ENCODE data around the gene RBM15. TPM values are rescaled to one million over a fixed set of nuclear protein-coding genes. Genes with fewer than 3 reads are reported as not detected.

Gene RBM15
- total RNA-seq, 1 donor from 2014 or later, result 41.4 TPM

DNA sequence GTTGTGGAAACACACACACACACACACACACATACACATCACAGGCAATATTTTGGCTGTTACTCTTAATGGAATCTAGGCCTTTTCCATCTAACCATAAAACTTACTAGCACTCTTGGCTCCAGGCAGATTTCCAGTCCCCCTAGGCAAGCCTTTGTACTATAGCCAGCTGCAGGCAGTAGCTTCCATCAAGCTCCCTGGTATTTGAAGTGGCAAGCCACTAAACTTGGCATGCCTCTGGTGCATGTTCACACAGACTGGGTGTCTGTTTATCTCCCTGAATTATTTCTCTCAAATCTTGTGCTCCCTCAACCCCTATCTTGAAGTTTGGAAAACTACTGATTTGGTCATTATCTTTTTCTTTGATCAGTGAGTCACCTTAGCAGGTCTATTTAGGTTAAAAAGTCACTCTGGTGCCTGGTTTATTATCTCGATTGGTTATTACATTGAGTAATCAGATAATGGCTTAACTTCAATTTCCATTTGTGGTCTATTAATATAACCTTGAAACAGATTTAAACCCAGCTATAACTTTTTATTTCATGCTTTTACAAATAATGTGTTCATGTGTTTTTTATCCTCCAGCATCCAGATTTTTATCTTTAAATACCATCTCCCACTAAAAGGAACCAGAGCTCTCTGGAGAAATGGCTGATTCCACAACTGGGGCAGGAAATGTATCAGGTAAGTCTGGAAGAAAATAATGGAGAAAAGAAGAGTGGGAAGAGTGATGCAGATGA lies 2.7 kb upstream of the RBM15 start:
- Mint-ChIP-seq H3K27ac (peak overlapping the region; percentile 72), H3K27me3 (no peaks in the 10 kb centered on the region), H3K36me3 (peaks cover 9% of the 10 kb centered on the region), H3K4me1 (ENCODE audit: unreplicated experiment) (peaks cover 13% of the 10 kb centered on the region), H3K4me3 (peak overlapping the region; percentile 72), H3K9me3 (no peaks in the 10 kb centered on the region)
- no peak for DNase-seq (ENCODE audit: extremely low spot score, unreplicated experiment)
- TF ChIP-seq, protein P1, sequence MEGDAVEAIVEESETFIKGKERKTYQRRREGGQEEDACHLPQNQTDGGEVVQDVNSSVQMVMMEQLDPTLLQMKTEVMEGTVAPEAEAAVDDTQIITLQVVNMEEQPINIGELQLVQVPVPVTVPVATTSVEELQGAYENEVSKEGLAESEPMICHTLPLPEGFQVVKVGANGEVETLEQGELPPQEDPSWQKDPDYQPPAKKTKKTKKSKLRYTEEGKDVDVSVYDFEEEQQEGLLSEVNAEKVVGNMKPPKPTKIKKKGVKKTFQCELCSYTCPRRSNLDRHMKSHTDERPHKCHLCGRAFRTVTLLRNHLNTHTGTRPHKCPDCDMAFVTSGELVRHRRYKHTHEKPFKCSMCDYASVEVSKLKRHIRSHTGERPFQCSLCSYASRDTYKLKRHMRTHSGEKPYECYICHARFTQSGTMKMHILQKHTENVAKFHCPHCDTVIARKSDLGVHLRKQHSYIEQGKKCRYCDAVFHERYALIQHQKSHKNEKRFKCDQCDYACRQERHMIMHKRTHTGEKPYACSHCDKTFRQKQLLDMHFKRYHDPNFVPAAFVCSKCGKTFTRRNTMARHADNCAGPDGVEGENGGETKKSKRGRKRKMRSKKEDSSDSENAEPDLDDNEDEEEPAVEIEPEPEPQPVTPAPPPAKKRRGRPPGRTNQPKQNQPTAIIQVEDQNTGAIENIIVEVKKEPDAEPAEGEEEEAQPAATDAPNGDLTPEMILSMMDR (conservative IDR thresholded peaks at IDR 0.05), result no peak

DNA sequence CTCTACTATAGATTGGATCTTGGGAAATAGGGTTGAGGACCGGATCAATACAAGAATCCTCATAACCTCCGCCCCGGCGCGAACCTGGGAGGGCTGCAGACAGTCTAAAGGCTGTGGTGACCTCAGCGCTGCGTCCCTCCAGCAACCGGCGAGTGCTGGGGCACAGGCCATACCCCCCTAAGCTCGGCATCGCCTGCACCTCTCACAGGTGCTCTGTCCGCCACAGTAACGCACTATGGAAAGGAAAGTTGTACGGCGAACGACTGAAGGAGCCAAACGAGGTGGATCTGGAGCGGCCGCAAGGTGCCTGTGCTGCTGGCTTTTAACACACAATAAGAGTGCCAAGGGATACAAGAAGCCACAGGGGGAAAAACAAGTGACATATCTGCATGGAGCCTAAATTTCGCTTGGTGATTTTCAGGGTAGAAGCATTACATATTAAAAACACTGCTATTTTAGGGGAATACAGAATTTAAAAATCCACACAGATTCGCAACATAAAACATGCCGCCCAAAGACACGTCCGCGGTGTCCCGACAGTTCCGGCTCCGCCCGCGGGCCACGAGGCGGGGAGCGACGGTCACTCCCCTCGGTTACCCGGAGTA lies 1.4 kb upstream of the RBM15 start:
- no peaks in the 10 kb centered on the region for H3K27me3 Mint-ChIP-seq
- no peak overlapping the region for H3K27ac Mint-ChIP-seq
- H3K9me3 Mint-ChIP-seq, result no peaks in the 10 kb centered on the region
- no peak for DNase-seq (ENCODE audit: extremely low spot score, unreplicated experiment)
- H3K4me1 Mint-ChIP-seq (ENCODE audit: unreplicated experiment), result peaks cover 23% of the 10 kb centered on the region
- H3K36me3 Mint-ChIP-seq, result peaks cover 12% of the 10 kb centered on the region
- TF ChIP-seq, protein P1 (conservative IDR thresholded peaks at IDR 0.05), result no peak
- no peak overlapping the region for H3K4me3 Mint-ChIP-seq

DNA sequence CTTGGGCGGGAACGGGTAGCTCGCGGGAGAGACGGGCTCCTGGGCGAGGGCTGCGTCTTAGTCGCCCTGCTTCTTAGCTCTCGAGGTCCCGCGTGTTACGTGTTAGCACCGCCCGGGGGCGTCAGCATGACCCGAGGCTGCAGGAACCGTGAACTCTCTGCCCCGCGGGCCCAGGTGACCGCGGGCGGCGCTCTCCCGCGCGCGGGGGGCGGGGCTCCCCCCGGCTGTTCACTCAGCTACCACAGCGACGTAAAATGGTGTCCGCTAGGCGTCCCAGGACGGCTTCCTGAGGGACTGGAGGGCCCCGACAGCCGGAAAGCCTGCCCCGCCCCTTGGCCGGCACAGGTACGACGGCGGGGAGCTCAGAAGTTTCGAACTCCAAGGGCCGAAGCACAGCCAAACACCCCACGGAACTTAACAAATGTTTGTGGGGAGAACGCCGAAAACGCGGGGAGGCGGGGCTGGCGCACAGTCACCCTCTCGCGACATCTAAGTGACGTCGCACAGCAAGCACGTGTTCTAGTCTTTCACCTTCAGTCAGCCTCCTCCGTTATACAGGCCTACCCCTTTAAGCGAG lies 780 bp upstream of the RBM15 start:
- Mint-ChIP-seq H3K4me3 (no peak overlapping the region), H3K36me3 (peaks cover 15% of the 10 kb centered on the region), H3K27me3 (no peaks in the 10 kb centered on the region), H3K4me1 (ENCODE audit: unreplicated experiment) (peaks cover 29% of the 10 kb centered on the region), H3K9me3 (no peaks in the 10 kb centered on the region), H3K27ac (no peak overlapping the region)
- TF ChIP-seq, protein P1 (conservative IDR thresholded peaks at IDR 0.05), result peak; percentile 77
- peak; percentile 94 for DNase-seq (ENCODE audit: extremely low spot score, unreplicated experiment)

- Mint-ChIP-seq H3K27me3 (no peaks in the 10 kb centered on the region), H3K36me3 (peaks cover 25% of the 10 kb centered on the region), H3K9me3 (no peaks in the 10 kb centered on the region), H3K27ac (no peak overlapping the region), H3K4me1 (ENCODE audit: unreplicated experiment) (peaks cover 40% of the 10 kb centered on the region), H3K4me3 (no peak overlapping the region)
- DNase-seq (ENCODE audit: extremely low spot score, unreplicated experiment), result no peak
- TF ChIP-seq, protein P1 (conservative IDR thresholded peaks at IDR 0.05), result peak; percentile 68
Measured at GRCh38 chr1:110339407-110340206, 430 bp downstream of the RBM15 start.

GRCh38 chr1:110340207-110340468 lies 961 bp downstream of the RBM15 start:
- Mint-ChIP-seq H3K4me3 (no peak overlapping the region), H3K27ac (no peak overlapping the region), H3K9me3 (no peaks in the 10 kb centered on the region), H3K4me1 (ENCODE audit: unreplicated experiment) (peaks cover 43% of the 10 kb centered on the region), H3K27me3 (no peaks in the 10 kb centered on the region), H3K36me3 (peaks cover 26% of the 10 kb centered on the region)
- TF ChIP-seq, protein P1 (conservative IDR thresholded peaks at IDR 0.05), result no peak
- no peak for DNase-seq (ENCODE audit: extremely low spot score, unreplicated experiment)

All from type B pancreatic cell (in vitro differentiated cells).